ENCODE data around the gene CHST11. TPM values are rescaled to one million over a fixed set of nuclear protein-coding genes. Genes with fewer than 3 reads are reported as not detected.

CHST11 gene
- total and polyA plus RNA-seq, 10 of the 15 experiments (the other 5 are each of a cell fraction or from before 2014, with no cell fraction given): 1.9 to 38.1 (median 17.2) TPM

- TF ChIP-seq SMAD1 (IDR thresholded peaks at IDR 0.05; ENCODE audit: low read depth, partially characterized antibody) (no peak), PML (IDR thresholded peaks at IDR 0.05; ENCODE audit: low read length) (no peak), JUND (IDR thresholded peaks at IDR 0.05; ENCODE audit: low read depth, low read length) (no peak), MXI1 (IDR thresholded peaks at IDR 0.05; ENCODE audit: low read depth, low read length) (no peak), NFIC (IDR thresholded peaks at IDR 0.05; ENCODE audit: low read depth, low read length) (no peak), NKRF (conservative IDR thresholded peaks at IDR 0.05) (no peak), HCFC1 (IDR thresholded peaks at IDR 0.05; ENCODE audit: low read length) (no peak), CTCF (IDR thresholded peaks at IDR 0.05 in 2 of 3, conservative IDR thresholded peaks at IDR 0.05 in 1 of 3; ENCODE audit: control insufficient read depth in 2 of 3, extremely low read depth in 1 of 3, insufficient read depth in 1 of 3, low read depth in 3 of 3, low read length in 3 of 3) (no peak)
- TF ChIP-seq, protein P1, sequence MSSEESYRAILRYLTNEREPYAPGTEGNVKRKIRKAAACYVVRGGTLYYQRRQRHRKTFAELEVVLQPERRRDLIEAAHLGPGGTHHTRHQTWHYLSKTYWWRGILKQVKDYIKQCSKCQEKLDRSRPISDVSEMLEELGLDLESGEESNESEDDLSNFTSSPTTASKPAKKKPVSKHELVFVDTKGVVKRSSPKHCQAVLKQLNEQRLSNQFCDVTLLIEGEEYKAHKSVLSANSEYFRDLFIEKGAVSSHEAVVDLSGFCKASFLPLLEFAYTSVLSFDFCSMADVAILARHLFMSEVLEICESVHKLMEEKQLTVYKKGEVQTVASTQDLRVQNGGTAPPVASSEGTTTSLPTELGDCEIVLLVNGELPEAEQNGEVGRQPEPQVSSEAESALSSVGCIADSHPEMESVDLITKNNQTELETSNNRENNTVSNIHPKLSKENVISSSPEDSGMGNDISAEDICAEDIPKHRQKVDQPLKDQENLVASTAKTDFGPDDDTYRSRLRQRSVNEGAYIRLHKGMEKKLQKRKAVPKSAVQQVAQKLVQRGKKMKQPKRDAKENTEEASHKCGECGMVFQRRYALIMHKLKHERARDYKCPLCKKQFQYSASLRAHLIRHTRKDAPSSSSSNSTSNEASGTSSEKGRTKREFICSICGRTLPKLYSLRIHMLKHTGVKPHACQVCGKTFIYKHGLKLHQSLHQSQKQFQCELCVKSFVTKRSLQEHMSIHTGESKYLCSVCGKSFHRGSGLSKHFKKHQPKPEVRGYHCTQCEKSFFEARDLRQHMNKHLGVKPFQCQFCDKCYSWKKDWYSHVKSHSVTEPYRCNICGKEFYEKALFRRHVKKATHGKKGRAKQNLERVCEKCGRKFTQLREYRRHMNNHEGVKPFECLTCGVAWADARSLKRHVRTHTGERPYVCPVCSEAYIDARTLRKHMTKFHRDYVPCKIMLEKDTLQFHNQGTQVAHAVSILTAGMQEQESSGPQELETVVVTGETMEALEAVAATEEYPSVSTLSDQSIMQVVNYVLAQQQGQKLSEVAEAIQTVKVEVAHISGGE (CRISPR knock-in tag; IDR thresholded peaks at IDR 0.05): no peak
- TF ChIP-seq, protein P2, sequence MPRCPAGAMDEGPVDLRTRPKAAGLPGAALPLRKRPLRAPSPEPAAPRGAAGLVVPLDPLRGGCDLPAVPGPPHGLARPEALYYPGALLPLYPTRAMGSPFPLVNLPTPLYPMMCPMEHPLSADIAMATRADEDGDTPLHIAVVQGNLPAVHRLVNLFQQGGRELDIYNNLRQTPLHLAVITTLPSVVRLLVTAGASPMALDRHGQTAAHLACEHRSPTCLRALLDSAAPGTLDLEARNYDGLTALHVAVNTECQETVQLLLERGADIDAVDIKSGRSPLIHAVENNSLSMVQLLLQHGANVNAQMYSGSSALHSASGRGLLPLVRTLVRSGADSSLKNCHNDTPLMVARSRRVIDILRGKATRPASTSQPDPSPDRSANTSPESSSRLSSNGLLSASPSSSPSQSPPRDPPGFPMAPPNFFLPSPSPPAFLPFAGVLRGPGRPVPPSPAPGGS (IDR thresholded peaks at IDR 0.05; ENCODE audit: borderline replicate concordance, insufficient read depth, low read depth, low read length, poor library complexity, severe bottlenecking): no peak
- TF ChIP-seq, protein P3, sequence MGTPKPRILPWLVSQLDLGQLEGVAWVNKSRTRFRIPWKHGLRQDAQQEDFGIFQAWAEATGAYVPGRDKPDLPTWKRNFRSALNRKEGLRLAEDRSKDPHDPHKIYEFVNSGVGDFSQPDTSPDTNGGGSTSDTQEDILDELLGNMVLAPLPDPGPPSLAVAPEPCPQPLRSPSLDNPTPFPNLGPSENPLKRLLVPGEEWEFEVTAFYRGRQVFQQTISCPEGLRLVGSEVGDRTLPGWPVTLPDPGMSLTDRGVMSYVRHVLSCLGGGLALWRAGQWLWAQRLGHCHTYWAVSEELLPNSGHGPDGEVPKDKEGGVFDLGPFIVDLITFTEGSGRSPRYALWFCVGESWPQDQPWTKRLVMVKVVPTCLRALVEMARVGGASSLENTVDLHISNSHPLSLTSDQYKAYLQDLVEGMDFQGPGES (IDR thresholded peaks at IDR 0.05): no peak
Observed at GRCh38 chr12:104522985-104523722, 66.4 kb downstream of the CHST11 start (continued).
